Right lobe of liver (tissue), 4 donors: Measurements from ENCODE around the gene GATA6.

Experiments
- CTCF ChIP-seq, 4 donors: fragments of 200-600 bp in 3 of 4; fragments of 450-650 bp in 1 of 4; IDR thresholded peaks; one replicate each; pipeline versions ENCODE4 v1.5.1 to v1.8.0; 2016 to 2022; ENCODE audit warnings: antibody characterized with exemption in 4 of 4, mild to moderate bottlenecking in 2 of 4
- POLR2A ChIP-seq: fragments of 450-650 bp; IDR thresholded peaks from one replicate; pipeline ENCODE4 v1.6.1; 2017; ENCODE audit warnings: antibody characterized with exemption, mild to moderate bottlenecking
- donor health status: DM: no; HTN: no; CAD: no.
- donor health status: DM: no; HTN: no; CAD: no.
- donor health status: DM: no; HTN: yes; CAD: no.

DNA sequence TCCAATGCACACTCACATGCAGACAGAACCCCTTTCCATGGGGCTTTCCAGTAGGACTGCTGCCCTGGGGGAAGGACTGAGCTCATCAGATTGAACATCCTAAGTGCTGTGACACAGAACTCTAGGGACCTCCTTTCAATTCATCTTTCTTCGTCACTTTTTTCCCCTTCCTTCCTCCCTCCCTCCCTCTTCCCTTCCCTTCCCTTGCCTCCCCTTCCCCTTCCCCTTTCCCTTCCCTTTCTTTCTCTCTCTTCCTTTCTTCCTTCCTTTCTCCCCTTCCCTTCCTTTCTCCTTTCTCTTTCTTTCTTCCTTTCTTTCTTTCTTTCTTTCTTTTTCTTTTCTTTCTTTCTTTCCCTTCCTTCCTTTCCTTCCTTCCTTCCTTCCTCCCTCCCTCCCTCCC lies 39.6 kb upstream of the GATA6 start:
- TF ChIP-seq CTCF (IDR thresholded peaks at IDR 0.05) (no peak), POLR2A (no peak)
